Measurements from ENCODE around the gene CDH12.
"Not testable (repeated sequence)": the region's sequence is repeated elsewhere in the genome, so short reads cannot be mapped to it uniquely, and the experiment has no call there.

Gene CDH12

GRCh38 chr5:22577711-22578110 lies 275.4 kb downstream of the CDH12 start:
- H3K4me3 ChIP-seq (ENCODE audit: low read depth, low read length): no peak overlapping the region

- no peak overlapping the region for H3K4me3 ChIP-seq (ENCODE audit: low read depth, low read length)
Measured at GRCh38 chr5:22577006-22577405, 276.1 kb downstream of the CDH12 start.

DNA sequence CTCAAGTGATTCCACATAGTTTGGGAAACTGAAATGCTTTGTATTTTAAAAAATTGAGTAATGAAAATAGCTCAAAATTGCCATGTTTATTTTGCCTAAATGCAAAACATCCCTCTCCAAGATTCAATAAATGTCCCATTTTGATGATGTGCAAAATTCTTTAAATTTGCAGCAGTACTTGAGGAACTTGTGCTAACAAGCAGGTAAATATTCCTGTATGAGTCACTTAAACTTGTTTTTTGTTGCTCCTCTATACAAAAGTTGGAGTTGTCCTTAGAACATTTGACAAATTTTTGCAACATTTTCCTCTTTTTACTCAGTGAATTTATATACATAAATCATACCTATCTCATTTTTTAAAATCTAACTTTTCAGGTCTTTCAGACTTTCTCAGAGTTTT lies 280.2 kb downstream of the CDH12 start:
- H3K4me3 ChIP-seq (ENCODE audit: low read depth, low read length): no peak overlapping the region

GRCh38 chr5:22567983-22568382 lies 285.2 kb downstream of the CDH12 start:
- no peak overlapping the region for H3K4me3 ChIP-seq (ENCODE audit: low read depth, low read length)

DNA sequence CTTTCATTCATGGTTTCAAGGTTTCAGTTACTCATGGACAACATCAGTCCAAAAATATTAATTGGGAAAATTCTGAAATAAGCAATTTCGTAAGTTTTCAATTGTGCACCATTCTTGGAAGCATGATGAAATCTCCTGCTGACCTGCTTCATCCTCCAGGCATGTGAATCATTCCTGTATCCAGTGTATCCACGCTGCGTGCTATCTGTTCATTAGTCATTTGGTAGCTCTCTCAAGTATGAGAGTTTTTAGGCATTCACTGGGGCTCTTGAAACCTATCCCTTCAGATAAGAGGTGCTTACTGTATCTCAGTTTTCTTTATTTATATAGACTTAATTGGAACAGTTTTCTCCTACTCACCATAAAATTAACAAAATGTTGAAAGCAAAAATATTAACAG lies 293.0 kb downstream of the CDH12 start:
- no peak overlapping the region for H3K4me3 ChIP-seq (ENCODE audit: low read depth, low read length)

DNA sequence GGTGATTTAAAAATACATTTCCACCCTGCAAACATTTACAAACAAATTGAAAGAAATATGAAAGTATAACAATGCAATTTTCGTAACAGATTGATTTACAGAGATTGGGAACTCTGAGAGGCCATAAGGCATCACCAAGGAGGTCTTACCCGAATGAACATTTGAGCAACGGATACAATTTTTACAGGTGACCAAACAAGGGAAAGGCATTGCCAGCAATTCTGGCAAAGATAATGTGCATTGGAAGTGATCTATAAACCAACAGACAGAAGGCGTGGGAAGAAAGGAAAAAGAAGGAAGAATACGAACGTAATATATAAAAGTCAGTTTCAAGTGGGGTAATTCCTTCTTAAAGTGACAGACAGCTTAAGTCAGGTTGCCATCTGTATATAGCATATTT lies 295.9 kb downstream of the CDH12 start:
- H3K4me3 ChIP-seq (ENCODE audit: low read depth, low read length): no peak overlapping the region

DNA sequence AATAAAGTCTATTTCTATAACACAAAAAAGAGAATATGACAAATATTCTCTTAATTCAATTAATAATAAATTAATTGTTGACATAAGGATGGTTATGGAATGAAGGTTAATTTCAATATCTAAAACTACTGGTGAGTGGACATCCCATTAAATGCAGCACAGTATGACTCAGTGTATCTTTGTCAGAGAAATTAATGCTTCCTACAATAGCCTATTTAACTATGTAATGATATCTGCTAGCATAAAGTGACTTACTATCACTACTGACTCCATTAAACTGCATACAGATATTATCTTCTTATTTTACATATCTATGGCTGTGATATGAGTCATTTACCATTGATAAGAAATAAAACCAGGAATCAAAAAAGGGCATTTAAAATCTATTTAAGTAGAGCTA lies 298.7 kb downstream of the CDH12 start:
- no peak overlapping the region for H3K4me3 ChIP-seq (ENCODE audit: low read depth, low read length)

- H3K4me3 ChIP-seq (ENCODE audit: low read depth, low read length): no peak overlapping the region
Measured at GRCh38 chr5:22549876-22550671, 303.1 kb downstream of the CDH12 start.

DNA sequence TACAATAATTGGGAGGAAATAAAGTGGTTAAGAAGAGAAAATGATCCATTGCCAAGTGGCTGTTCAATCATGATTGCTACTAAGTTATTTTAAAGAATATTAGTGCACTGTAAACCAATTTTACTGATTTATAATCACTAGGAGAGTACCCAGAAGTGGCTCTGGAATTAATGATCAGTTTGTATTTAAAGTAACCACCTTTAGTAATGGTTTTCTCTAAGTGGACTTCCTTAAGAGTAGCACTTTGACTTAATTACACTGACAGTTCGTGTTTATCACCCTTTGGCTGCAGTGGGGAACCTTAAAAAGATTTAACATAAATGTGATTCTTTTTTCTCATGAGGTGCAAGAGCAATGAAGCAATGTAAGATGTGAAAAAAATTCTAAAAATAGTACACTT lies 310.8 kb downstream of the CDH12 start:
- no peak overlapping the region for H3K4me3 ChIP-seq (ENCODE audit: low read depth, low read length)

DNA sequence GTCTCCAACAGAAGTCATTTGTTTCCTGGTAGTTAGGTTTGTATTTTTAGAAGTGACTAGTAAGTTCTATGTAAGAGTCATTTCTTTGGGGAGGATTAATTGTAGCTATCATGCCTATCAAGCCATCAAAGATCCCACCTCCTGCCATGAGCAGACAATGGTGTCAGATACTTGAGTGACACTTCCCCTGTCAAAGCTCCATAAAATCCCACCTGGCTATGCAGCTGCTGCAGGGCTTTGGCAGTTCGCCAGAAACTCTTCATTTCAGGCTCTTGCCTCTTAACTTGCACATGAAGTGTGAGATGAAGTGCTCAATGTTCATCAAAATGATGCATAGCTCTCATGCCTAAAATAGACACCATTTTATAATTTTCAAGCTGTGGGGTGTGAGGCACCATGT lies 312.1 kb downstream of the CDH12 start:
- H3K4me3 ChIP-seq (ENCODE audit: low read depth, low read length): no peak overlapping the region

- H3K4me3 ChIP-seq (ENCODE audit: low read depth, low read length): no peak overlapping the region
Measured at GRCh38 chr5:22539762-22540161, 313.4 kb downstream of the CDH12 start.

DNA sequence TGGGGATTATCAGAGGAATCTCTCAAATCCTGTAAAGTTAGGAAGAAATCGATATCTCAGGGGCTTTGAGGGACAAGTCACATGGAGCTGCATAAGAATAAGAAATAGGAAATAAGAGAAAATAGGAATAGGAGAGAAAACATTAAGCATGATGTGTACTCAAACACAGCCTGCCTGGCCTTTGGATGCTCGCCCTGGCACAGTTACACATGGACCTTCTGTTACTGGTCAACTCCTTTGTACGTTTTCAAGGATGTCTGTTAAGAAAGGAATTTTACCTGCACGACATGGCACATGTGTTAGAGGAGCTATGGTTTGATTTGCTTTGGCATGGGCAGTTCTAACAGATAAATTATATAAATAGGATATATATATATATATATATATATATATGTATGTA lies 321.2 kb downstream of the CDH12 start:
- H3K4me3 ChIP-seq (ENCODE audit: low read depth, low read length): no peak overlapping the region

DNA sequence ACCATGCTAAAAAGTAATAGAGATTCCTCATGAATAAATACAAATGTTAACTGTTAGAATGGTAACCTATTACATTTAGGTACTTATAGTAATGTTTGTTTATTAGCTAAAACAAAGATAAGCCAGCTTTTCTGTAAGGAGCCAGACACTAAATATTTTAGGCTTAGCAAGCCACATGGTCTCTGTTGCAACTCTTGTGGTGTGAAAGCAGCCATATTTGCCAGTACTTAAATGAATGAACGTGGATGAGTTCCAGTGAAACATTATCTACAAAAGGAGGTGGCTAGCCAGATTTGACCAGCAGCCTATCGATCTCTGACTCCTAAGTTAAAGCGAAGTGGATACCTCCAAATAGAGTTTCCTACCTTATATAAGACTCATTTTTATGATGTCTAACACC lies 331.6 kb downstream of the CDH12 start:
- H3K4me3 ChIP-seq (ENCODE audit: low read depth, low read length): no peak overlapping the region

- not testable (repeated sequence) for H3K4me3 ChIP-seq (ENCODE audit: low read depth, low read length)
Measured at GRCh38 chr5:22516497-22516896, 336.6 kb downstream of the CDH12 start.

DNA sequence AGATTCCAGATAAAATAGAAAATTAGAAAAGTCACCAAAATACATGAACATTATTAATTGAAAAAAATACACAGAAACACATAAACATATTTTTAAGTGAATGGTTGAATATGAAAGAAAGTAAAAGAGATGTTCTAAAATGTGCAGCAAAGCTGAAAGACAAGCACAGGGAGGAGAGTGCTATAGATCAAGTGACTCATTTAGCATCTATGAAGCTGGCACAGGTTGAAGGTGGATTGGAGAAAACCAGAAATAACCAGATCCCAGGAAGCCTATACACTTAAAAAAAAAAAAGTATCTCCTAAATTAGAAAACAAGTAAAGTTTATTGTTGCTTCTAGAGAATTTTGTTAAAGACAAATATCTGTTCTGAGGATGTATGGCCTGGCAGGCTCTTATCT lies 338.9 kb downstream of the CDH12 start:
- H3K4me3 ChIP-seq (ENCODE audit: low read depth, low read length): no peak overlapping the region

DNA sequence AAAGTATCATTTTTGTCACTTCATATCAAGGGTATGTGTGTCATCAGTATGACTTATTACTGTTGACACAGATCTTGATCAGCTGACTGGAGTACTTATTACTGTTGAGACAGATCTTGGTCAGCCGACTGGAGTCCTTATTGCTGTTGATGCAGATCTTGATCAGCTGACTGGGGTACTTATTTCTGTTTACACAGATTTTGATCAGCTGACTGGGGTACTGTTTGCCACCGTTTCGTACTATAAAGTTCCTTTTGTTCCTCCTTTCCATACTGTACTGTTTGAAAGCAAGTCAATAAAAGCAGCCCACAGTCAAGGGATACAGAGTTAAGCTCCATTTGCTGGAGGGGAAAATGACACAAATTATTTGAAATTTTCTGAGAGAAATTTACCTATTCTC lies 347.3 kb downstream of the CDH12 start:
- H3K4me3 ChIP-seq (ENCODE audit: low read depth, low read length): no peak overlapping the region

GRCh38 chr5:22504411-22504810 lies 348.7 kb downstream of the CDH12 start:
- no peak overlapping the region for H3K4me3 ChIP-seq (ENCODE audit: low read depth, low read length)

DNA sequence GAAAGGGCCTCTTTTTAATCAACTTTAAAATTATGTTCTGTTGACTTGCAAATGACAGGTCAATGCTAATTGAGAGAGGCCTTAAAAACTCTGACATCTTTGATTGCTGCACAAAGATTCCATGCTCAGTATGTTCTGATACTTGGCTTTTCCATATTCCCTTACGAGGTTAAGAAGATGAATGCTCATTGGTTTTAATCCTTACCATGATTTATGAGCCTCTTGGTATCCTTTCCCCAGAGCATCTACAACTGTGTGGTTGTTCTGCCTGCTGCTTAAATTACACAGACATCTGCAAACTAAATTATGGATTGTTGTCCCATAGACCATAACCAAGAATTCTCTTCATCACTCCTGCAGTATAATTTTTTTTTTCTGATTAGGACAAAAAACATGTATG lies 352.6 kb downstream of the CDH12 start:
- H3K4me3 ChIP-seq (ENCODE audit: low read depth, low read length): no peak overlapping the region

DNA sequence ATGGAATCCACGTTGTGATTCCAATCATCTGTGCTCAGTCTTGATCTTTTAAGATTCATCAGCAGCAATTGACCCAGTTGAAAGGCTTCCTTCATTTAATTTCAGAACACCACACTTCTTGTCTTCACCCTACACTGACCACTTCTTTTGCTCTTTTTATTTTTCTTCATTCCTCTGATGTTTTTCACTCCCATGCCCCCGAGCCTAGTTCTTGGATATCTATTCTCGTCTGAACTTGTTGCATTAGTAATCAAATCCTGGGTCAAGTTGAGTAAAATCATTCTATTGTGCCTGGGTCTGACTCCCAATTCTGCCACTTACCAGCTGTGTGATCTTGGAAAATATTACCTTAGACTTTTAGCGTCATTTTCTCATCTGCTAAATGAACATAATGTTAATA lies 356.5 kb downstream of the CDH12 start:
- H3K4me3 ChIP-seq (ENCODE audit: low read depth, low read length): no peak overlapping the region

DNA sequence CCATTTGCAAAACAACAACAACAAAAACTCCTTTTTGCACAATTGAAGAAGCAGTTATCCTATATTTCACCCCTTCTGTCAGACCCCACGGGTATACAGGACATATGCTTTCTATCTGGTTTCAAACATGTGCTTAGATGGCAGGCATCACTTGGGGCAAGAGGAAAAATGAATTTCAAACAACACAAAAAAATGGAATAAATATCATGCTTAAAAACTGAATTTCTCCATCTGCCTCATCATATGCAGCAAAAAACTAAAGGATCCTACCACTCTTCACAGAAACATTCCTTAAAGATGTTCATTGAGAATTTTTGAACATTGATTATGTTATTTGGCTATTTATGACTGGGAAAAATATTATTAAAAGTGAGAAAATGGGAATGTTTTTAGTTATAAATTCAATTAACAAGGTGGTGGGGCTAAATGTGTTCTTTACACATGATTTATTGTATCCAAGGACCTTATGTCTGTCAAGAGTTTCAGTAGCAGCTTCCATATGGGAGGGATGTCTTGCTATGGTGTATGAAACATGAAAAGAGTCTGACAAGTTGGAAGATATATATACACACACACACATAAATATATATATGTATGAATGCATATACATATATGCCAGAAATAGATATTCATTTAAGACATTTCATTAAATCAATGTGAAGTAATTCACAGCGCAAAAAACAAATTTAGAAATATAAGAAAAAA lies 358.0 kb downstream of the CDH12 start:
- H3K4me3 ChIP-seq (ENCODE audit: low read depth, low read length): no peak overlapping the region

- H3K4me3 ChIP-seq (ENCODE audit: low read depth, low read length): no peak overlapping the region
Measured at GRCh38 chr5:22488427-22488826, 364.7 kb downstream of the CDH12 start.

- no peak overlapping the region for H3K4me3 ChIP-seq (ENCODE audit: low read depth, low read length)
Measured at GRCh38 chr5:22480305-22480704, 372.8 kb downstream of the CDH12 start.

- H3K4me3 ChIP-seq (ENCODE audit: low read depth, low read length): no peak overlapping the region
Measured at GRCh38 chr5:22473886-22474285, 379.3 kb downstream of the CDH12 start.

All from iPS-11a (cell line).